Activated CD4-positive, CD25-positive, alpha-beta regulatory T cell (primary cell): Measurements from ENCODE around the gene KIF25.

Source experiments
- DNase-seq, 4 experiments: peaks; one replicate each; lab custom pipeline; 2025; lab: John Stamatoyannopoulos, UW

The KIF25 gene, protein sequence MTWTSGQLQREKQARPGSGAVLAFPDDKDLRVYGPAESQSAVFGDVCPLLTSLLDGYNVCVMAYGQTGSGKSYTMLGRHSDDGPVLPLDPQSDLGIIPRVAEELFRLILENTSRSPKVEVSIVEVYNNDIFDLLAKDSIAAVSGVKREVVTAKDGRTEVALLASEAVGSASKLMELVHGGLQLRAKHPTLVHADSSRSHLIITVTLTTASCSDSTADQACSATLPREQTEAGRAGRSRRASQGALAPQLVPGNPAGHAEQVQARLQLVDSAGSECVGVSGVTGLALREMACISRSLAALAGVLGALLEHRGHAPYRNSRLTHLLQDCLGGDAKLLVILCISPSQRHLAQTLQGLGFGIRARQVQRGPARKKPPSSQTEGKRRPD

DNA sequence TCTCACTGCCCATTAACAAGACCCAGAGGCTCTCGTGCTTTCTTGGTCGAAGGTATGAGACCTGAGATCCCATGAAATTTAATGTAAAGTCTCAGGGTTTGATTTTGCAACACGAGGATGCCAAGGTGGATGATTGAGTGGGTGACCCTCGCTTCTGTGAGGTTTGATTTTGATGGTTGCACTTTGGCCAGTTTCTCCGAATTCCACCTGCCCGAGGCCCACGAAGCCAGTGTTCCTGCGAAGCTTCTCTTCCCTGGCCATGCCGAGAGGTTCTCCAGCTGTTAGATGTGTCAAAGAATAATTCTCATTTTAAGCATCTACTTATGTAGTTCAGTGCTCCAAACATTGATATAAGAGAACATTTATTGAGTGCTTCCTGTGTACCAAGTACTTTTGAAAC lies at the start of gene KIF25:
Gene KIF25, plus strand, starts transcription at position 30 of the 400 bp plus-strand sequence. CDS start 31,915 bp downstream, outside the sequence.
- DNase-seq, result no peak

DNA sequence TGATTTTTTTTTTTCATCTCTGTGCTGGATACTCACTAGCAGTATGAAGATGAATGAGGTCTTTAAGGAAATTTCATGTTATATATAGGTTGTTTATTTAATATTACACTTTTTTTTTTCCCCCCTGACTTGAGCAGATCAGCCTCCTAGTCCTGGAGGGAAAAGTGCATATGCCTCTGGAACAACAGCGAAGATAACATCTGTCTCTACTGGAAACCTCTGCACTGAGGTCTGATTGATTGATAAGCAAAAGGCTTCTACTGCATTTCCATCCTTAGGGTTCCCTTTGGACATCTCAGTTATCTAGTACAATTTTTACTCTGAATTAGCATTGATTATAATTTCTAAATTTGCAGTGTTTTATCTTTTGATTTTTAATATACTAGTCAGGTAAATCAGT lies 49.8 kb upstream of the KIF25 start:
- DNase-seq, result no peak

- no peak for DNase-seq
These were observed 48.8 kb upstream of the KIF25 start for GRCh38 chr6:167948716-167949115.

DNA sequence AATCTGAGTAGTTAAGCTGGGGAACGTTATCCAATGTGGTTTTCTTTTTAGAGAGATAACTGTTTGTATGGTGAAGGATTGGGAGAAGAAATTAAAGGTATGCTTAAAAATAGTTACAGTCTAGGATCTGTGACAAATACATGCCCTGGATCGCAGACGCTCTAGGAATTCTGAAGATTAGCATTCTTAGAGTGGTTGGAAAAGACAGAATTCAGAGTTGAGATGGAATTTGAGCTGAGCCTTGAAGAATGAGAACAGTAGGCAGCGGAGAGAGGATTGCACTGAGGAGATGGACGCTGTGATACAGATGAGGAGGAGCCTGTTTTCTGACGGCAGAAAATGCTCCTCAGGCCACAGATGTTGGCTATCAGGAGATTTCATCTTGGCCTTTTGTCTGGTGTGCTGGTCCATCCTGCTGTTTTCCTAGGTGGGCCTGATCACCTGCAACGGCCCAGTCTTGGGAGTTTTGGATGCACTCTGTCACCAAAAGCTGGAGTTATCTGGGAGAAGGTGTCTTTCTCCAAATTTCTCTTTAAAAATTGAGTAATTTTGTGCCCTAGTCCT lies 48.3 kb upstream of the KIF25 start:
- no peak for DNase-seq

DNA sequence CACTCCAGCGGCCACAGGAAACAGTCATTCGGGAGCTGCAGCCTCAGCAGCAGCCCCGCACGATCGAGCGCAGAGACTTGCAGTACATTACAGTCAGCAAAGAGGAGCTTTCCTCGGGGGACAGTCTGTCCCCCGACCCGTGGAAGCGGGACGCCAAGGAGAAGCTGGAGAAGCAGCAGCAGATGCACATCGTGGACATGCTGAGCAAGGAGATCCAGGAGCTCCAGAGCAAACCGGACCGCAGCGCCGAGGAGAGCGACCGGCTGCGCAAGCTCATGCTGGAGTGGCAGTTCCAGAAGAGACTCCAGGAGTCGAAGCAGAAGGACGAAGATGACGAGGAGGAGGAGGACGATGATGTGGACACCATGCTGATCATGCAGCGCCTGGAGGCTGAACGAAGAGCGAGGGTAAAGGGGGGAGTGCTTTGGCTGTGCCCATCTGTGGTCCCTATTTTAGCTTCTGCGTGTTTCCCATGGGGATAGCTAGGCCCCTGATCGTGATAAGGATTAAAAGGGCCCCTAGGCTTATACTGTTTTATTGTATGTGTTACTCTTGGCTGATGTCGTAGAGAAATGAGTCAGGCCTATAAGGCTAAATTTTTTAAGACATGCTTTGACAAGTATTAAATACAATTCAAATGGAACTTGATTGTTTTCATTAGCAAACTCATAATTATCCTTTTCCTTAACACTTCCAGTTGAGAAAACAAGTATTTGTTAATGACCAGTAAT lies 45.5 kb upstream of the KIF25 start:
- no peak for DNase-seq

DNA sequence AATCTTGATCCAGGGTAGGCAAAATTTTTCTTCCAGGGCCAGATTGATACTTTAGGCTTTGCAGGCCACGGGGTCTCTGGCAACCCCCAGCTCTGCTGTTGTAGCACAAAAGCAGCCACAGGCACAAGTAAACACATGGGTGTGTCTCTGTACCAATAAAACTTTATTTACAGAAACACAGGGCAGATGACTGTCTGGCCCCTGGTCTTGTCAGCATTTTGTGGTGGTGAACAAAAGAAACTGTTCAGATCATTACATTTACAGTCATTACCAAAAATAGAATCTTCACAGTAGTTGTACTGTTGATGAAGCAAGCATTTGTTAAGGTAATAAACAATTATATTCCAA lies 45.0 kb upstream of the KIF25 start:
- DNase-seq, result no peak

- no peak for DNase-seq
These were observed 43.9 kb upstream of the KIF25 start for GRCh38 chr6:167953551-167953950.

DNA sequence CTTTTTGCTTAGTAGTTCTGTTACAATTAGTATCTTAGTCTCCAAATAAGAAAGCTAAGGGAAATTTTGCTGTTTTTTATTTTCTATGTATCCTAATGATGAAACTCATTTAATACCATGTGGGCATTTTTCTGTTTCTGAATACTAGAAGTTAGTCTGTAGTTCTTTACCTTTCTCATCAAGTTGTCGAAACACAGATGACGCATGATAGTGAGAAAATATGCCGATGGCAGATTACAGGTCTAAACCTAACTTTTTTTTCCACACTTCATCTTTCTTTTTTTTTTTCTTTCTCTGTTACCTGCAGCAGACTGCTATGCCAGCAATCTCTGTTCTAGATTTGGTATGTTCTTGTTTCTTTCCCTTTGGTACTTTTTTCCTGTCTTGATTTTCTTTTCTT lies 43.3 kb upstream of the KIF25 start:
- no peak for DNase-seq

- no peak for DNase-seq
These were observed 41.0 kb upstream of the KIF25 start for GRCh38 chr6:167956491-167956890.

DNA sequence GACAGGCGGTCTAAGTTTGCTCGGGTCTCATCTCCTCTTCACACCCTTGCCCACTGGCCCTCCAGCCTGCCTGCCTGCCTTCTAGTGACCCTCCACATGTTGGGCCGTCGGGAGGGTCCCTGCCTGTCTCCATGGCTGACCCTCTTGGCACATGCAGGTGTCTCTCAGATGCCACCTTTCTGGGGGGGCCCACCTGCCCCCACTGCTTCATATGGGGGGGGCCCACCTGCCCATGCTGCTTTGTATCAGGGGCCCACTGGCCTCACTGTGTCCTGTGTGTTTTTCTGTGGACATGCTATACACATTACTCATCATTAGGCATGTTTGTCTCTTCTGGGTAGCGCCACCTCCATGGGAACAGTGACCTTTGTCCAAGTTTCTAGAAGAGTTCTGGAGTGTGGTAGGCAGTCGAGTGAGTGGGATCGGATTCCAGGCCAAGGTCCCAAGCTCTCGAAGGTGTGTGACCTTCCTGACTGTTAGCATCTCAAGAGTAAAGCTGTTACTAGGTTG lies 40.4 kb upstream of the KIF25 start:
- DNase-seq, result no peak

- no peak for DNase-seq
These were observed 39.8 kb upstream of the KIF25 start for GRCh38 chr6:167957626-167958025.

GRCh38 chr6:167960579-167960978 lies 36.9 kb upstream of the KIF25 start:
- no peak for DNase-seq

- DNase-seq, result no peak
These were observed 34.8 kb upstream of the KIF25 start for GRCh38 chr6:167962711-167963110.

DNA sequence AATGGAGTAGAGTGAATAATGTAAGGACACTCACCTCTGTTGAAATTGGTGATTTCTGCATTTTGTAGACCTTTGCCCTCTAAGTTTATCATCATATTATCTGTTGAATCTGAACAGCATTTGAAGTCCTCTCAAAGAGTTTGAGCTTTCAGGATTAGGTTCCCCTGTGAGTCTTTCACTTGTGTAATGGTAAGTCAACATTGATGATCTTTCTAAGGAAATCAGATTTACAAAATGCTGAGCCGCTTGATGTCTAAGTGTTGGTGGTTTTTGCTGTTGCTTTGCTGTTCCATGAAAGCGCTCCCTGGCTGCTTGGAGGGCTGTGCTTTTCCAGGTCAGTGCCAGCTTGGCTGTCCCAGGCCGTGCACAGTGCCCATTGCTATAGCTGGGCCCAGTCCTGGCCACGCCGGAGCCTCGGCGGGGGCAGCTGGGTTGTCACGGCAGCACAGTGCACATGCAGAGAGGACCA lies 33.8 kb upstream of the KIF25 start:
- DNase-seq, result no peak

DNA sequence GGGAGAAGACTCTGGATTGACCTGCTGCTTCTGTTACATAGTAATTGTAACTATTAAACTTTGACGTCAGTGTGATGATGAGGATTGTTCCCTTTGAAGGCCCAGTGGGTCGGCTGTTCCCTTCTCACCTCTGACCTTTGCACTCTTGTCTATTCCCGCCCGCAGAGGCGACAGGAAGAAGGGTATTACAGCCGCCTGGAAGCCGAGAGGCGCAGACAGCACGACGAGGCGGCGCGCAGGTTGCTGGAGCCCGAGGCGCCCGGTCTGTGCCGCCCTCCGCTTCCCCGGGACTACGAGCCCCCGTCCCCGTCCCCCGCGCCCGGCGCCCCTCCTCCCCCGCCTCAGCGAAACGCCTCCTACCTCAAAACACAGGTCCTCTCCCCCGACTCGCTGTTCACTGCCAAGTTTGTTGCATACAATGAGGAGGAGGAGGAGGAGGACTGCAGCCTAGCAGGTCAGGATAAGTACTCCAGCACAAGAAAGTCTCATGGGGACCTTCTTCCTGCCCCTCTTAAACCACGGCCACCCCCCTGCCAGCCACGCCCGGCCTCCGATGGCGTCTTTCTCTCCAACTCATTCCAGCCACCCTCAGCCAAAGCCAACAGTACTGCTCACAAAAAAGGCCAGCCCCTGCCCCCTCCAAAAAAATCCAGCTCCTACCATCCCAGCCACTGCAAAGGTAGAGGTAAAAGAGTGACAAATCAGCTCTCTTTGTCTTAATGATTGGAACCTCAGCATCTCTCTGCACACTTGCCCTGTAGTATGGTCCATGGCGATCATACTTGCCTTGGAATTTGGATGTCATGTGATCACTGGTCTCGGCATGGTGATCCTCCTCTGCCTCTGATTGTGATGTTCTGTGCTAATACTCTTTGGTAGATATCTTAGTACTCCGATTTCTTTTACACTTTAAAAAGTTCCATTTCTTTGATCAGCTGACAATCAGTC lies 31.6 kb upstream of the KIF25 start:
- DNase-seq, result no peak

GRCh38 chr6:167966540-167966905 lies 30.9 kb upstream of the KIF25 start:
- DNase-seq, result no peak

- no peak for DNase-seq
These were observed 29.4 kb upstream of the KIF25 start for GRCh38 chr6:167968091-167968490.

DNA sequence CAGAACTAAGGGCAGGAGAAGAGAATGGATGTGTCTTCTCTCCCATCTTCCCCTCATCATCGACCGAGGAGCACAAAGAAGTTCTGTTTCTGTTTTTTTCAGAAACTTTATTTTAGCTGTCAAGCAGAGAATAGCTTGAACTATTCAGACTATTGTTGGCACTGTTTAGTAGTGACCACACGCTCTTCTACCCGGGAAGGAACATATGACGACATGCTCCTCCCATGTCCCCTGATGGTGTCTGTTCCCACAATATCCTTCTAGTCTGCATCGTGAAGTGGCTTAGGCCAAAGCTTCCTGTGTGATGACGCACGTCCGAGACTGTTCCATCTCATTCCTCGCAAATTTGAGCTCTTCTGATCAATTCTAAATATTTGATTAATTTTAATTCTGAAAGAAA lies 27.2 kb upstream of the KIF25 start:
- DNase-seq, result no peak

DNA sequence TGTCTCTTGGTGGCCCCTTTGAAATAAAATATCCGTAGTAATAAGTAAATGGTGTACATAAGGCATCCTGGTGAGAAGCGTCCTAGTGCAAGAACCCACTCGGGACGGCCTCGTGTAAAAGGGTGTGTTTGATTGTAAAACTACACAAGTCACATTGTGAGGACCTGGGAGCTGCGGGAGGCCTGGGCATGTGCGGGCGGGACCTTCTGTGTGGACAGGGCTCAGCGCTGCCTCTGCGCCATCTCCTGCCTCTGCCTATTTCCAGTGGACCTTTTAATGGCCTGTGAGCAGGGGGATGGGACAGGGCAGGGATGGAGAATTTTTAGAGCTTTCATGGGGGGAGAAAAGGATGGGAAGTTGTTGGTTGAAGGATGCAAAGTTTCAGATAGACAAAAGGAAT lies 25.3 kb upstream of the KIF25 start:
- no peak for DNase-seq

- no peak for DNase-seq
These were observed 24.2 kb upstream of the KIF25 start for GRCh38 chr6:167973148-167973885.
